GM10248 (cell line): ENCODE measurements around the gene DRC3.
A peak's percentile ranks its signal among the peaks of the same experiment; 100 is the strongest.

Experiments used
- CTCF ChIA-PET: fragments of 300-600 bp; sonication (Branson Sonifier 250); formaldehyde crosslinking; extraction: SDS; loops from one replicate; lab custom pipeline; 2021; ENCODE audit warnings: antibody characterized with exemption; lab: Yijun Ruan, JAX
- POLR2A ChIA-PET: fragments of 350-650 bp; sonication (Branson Sonifier 250); formaldehyde crosslinking; extraction: SDS; loops from one replicate; lab custom pipeline; 2020; ENCODE audit warnings: antibody characterized with exemption; lab: Yijun Ruan, JAX
- DNase-seq: peaks from one replicate; pipeline ENCODE4 v3.0.0; 2012; ENCODE audit errors: extremely low spot score
- CTCF ChIP-seq: IDR thresholded peaks from 2 replicates; pipeline ENCODE4 v1.5.1; 2012; ENCODE audit warnings: mild to moderate bottlenecking, low read depth; ENCODE audit errors: extremely low read depth, missing control alignments, control extremely low read depth

The DRC3 gene

GRCh38 chr17:17972126-17972951 is at the start of gene DRC3, which contains the start of gene TOM1L2:
TSS of gene DRC3 (plus strand) at chr17:17972862. CDS start at chr17:17977599, 4,737 bp downstream.
TSS of gene TOM1L2 (minus strand) at chr17:17972400. CDS start at chr17:17972313, 87 bp downstream.
- no peak for TF ChIP-seq CTCF
- peak; percentile 99 for DNase-seq
- ChIA-PET CTCF (interaction anchor here (0.7 to 2.6 kb wide), 8 partner anchors 13 to 289 kb away, joined by 3 to 14 read pairs (median 4); no protein-coding TSS in a partner anchor), POLR2A (interaction anchor here (0.7 to 1.6 kb wide), 2 partner anchors 14 to 132 kb away, joined by 3 to 5 read pairs; no protein-coding TSS in a partner anchor)

- no peak for TF ChIP-seq CTCF
- ChIA-PET POLR2A (no interaction called here), CTCF (interaction anchor here (0.9 to 1.5 kb wide), 3 partner anchors 11 to 34 kb away, joined by 3 to 5 read pairs (median 4); no protein-coding TSS in a partner anchor)
- DNase-seq, result no peak
Observed at GRCh38 chr17:17924131-17924856, 48.4 kb upstream of the DRC3 start.

GRCh38 chr17:17924857-17925250 is 47.8 kb upstream of the DRC3 start:
- no peak for DNase-seq
- no peak for TF ChIP-seq CTCF
- POLR2A ChIA-PET, result no interaction called here
- CTCF ChIA-PET, result interaction anchor here (0.9 to 1.5 kb wide), 3 partner anchors 11 to 35 kb away, joined by 3 to 5 read pairs (median 4); no protein-coding TSS in a partner anchor

- CTCF ChIA-PET, result no interaction called here
- no peak for TF ChIP-seq CTCF
- POLR2A ChIA-PET, result interaction anchor here (0.6 kb wide), 1 partner anchor 176 kb away, joined by 3 read pairs; no protein-coding TSS in a partner anchor
- no peak for DNase-seq
Observed at GRCh38 chr17:17926036-17926435, 46.6 kb upstream of the DRC3 start.

GRCh38 chr17:17926840-17927449 is 45.7 kb upstream of the DRC3 start:
- CTCF ChIA-PET, result interaction anchor here (1.1 to 2.4 kb wide), 5 partner anchors 8 to 115 kb away, joined by 3 to 17 read pairs (median 3); no protein-coding TSS in a partner anchor
- TF ChIP-seq CTCF, result no peak
- DNase-seq, result no peak
- POLR2A ChIA-PET, result no interaction called here
